ENCODE results near the gene DDC.

DNA sequence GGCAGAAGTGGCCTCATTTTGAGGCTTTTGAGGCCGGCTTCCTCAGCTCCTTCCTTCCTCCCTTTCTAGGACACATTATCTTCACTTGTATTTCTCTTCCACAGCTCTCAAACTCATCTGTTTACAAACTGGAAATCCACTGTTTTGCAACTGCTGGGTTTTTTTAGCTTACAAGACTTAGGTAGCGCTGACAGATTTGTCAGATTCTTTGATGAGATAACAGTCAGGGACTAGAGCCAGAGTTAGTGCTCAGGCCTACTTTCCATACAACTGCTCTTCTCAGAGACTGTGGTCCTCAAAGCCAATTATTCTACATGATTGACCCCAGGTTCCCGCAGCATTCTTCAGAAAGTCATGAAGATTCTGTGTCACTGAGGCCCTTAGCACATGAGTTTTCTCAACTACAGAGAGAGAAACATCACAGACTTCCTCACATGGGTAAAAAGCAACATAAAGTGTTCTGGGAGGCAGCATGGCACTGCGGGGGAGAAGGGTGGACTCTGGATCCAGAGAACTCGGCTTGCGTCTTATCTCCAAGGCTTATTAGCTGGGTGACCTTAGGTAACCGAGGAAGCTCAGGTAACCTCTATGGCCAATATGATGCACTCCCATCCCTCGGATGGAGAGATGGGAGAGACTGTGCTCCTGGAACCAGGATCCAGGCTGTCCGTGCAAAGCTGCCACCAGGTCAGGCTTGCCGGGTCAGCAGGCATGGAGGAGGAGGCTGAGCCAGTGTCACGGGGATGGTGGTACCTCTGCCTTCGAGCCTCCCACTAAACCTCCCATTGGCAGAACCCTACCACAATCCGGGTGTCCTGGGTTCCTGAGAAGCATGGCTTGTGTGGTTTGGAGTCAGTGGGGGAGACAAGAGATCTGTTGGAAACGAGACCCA lies 10.5 kb downstream of the DDC start:
- TF ChIP-seq, protein P1, sequence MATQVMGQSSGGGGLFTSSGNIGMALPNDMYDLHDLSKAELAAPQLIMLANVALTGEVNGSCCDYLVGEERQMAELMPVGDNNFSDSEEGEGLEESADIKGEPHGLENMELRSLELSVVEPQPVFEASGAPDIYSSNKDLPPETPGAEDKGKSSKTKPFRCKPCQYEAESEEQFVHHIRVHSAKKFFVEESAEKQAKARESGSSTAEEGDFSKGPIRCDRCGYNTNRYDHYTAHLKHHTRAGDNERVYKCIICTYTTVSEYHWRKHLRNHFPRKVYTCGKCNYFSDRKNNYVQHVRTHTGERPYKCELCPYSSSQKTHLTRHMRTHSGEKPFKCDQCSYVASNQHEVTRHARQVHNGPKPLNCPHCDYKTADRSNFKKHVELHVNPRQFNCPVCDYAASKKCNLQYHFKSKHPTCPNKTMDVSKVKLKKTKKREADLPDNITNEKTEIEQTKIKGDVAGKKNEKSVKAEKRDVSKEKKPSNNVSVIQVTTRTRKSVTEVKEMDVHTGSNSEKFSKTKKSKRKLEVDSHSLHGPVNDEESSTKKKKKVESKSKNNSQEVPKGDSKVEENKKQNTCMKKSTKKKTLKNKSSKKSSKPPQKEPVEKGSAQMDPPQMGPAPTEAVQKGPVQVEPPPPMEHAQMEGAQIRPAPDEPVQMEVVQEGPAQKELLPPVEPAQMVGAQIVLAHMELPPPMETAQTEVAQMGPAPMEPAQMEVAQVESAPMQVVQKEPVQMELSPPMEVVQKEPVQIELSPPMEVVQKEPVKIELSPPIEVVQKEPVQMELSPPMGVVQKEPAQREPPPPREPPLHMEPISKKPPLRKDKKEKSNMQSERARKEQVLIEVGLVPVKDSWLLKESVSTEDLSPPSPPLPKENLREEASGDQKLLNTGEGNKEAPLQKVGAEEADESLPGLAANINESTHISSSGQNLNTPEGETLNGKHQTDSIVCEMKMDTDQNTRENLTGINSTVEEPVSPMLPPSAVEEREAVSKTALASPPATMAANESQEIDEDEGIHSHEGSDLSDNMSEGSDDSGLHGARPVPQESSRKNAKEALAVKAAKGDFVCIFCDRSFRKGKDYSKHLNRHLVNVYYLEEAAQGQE (IDR thresholded peaks at IDR 0.05), result no peak
- TF ChIP-seq HNF4G (IDR thresholded peaks at IDR 0.05) (no peak), YY1 (IDR thresholded peaks at IDR 0.05) (no peak), JUND (IDR thresholded peaks at IDR 0.05) (no peak), SP1 (IDR thresholded peaks at IDR 0.05) (no peak), EGR1 (IDR thresholded peaks at IDR 0.05; ENCODE audit: low read depth in 2 of 2) (no peak)
- TF ChIP-seq, protein P2, sequence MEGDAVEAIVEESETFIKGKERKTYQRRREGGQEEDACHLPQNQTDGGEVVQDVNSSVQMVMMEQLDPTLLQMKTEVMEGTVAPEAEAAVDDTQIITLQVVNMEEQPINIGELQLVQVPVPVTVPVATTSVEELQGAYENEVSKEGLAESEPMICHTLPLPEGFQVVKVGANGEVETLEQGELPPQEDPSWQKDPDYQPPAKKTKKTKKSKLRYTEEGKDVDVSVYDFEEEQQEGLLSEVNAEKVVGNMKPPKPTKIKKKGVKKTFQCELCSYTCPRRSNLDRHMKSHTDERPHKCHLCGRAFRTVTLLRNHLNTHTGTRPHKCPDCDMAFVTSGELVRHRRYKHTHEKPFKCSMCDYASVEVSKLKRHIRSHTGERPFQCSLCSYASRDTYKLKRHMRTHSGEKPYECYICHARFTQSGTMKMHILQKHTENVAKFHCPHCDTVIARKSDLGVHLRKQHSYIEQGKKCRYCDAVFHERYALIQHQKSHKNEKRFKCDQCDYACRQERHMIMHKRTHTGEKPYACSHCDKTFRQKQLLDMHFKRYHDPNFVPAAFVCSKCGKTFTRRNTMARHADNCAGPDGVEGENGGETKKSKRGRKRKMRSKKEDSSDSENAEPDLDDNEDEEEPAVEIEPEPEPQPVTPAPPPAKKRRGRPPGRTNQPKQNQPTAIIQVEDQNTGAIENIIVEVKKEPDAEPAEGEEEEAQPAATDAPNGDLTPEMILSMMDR (IDR thresholded peaks at IDR 0.05; ENCODE audit: low read depth, low read length, missing input control), result no peak
- TF ChIP-seq, protein P3, sequence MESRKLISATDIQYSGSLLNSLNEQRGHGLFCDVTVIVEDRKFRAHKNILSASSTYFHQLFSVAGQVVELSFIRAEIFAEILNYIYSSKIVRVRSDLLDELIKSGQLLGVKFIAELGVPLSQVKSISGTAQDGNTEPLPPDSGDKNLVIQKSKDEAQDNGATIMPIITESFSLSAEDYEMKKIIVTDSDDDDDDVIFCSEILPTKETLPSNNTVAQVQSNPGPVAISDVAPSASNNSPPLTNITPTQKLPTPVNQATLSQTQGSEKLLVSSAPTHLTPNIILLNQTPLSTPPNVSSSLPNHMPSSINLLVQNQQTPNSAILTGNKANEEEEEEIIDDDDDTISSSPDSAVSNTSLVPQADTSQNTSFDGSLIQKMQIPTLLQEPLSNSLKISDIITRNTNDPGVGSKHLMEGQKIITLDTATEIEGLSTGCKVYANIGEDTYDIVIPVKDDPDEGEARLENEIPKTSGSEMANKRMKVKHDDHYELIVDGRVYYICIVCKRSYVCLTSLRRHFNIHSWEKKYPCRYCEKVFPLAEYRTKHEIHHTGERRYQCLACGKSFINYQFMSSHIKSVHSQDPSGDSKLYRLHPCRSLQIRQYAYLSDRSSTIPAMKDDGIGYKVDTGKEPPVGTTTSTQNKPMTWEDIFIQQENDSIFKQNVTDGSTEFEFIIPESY (IDR thresholded peaks at IDR 0.05), result no peak
- TF ChIP-seq, protein P4, sequence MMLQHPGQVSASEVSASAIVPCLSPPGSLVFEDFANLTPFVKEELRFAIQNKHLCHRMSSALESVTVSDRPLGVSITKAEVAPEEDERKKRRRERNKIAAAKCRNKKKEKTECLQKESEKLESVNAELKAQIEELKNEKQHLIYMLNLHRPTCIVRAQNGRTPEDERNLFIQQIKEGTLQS (IDR thresholded peaks at IDR 0.05), result no peak
- TF ChIP-seq, protein P5, sequence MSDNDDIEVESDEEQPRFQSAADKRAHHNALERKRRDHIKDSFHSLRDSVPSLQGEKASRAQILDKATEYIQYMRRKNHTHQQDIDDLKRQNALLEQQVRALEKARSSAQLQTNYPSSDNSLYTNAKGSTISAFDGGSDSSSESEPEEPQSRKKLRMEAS (IDR thresholded peaks at IDR 0.05), result no peak
